NCI-H146 treated with DMSO at 0.1 percent for 48 hours (cell line): ENCODE data around the gene TMC7.

Experiments
- DNase-seq: peaks from one replicate; lab custom pipeline; 2025; ENCODE audit not compliant: unreplicated experiment; lab: John Stamatoyannopoulos, UW

TMC7 gene

DNA sequence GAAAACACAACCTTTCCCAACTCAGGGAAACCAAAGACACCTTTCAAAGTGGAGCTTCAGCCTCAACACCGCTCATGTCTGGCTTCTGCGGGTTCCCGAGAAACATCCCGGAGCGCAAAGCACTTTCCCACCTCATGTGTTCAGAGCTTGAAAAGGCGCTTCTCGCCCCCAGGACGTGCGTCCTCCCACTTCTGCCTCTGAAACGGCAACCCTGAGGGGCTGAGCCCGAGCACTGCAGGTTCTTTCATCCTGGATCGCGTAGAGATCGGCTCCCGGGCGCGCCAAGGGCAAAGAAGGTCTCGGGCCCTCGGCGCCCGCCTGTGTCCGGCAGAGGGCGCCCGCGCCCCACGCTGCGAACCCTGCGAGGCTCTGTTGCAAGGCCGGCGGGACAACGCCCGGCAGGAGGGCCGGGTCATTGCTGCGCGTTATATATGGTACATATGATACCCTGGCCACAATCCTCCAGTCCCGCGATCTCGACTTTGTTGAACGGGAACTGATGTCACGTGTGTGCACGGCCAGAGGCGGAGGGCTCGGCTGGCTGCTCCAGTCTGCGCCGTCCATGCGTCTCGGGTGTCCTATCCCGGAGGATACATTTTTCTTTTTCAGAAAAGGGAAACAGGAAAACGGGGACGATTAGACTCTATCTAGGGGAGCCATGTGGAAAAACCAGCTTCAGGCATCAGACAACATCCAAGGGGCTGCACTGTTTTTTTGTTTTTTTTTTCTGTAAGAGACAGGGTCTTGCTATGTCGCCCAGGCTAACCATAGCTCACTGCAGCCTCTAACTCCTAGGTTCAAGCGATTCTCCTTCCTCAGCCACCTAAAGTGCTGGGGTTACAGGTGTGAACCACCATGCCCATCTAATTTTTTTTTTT is 102.8 kb downstream of the TMC7 start:
- DNase-seq, result peak; percentile 96

DNA sequence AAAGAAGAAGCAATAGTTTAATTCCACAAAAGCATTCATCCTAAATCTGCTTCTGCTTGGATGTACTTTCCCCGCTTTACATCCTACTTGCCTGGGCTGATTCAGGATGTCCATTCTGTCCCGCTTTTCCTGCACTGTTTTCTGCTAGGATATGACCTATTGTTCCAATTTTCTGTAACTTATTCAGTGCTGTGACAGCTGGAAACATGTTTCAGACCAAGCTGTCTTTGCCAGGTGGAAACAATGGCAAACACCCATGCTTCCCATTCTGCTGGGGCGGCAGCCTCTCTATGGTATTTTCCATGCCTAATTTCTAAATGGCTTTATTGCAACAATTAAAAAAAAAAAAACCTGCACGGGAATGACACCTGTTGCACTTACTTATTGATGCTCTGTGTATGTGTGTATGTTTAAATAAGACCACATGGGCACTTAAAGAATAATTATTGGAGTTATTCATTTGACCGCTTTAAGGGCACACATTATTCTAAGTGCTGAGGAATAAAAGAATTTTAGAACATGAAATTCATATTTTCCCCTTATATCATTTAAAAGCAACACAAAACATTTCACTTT is 104.7 kb downstream of the TMC7 start:
- DNase-seq, result peak; percentile 19

DNA sequence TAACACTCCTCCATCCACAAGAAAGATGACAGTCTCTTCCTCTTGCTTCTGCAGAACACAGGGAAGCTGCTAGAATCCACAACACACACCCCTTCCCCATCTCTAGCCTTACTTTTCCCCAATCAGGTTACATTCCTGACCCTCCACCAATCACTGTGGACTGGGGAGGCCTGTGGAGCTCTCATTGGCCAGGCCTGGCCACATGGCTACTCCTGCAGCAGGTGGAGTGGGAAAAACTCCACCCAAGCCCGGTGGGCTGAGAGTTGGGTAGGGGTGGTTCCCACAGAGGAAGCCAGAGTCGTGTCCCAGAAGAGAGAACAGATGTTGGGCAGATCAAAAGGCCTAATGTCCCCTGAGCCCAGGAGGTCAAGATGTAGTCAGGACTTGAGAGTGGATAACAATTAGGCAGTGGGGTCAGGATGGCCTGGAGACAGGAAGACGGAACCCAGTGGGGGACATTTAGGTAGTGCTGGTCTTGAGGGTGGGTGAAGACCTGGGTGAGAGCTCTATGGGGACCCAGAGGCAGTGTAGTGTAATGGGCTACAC is 105.7 kb downstream of the TMC7 start:
- DNase-seq, result no peak

DNA sequence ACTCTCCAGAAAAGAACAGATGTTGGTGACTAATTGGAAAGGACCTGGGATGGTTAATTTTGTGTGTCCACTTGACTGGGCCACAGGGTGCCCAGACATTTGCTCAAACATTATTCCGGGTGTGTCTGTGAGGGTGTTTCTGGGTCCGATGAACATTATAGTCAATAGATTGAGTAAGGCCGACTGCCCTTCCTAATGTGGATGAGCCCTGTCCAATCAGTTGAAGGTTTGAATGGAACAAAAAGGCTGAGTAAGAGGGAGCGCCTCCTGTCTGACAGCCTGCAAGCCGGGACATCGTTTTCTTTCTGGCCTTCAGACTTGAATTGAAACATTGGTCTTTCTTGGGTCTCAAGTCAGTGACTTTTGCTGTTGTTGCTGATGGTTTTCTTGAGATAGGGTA is 107.2 kb downstream of the TMC7 start:
- no peak for DNase-seq

DNA sequence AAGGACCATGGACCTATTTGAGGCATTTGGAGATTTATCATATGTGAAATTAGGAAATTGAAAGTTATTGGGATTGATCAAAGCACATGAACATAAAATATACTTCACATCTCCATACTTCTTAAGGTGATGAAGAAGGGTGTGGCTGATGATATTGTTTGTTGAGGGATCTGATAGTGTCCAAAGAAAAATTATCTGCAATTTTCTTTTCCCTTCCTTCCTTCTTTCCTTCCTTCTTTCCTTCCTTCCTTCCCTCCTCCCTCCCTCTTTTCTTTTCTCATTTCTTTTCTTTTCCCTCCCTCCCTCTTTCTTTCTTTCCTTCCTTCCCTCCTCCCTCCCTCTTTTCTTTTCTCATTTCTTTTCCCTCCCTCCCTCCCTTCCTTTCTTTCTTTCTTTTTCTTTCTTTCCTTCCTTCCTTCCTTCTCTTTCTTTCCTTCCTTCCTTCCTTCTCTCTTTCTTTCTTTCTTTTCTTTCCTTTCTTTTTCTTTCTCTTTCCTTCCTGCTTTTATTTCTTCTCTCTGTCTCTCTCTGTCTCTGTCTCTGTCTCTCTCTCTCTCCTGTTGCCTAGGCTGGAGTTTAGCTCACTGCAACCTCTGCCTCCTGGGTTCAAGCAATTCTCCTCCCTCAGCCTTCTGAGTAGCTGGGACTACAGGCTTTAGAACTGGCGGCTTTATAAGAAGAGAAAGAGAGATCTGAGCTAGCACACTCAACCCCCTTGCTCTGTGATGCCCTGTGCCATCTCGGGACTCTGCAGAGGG is 109.1 kb downstream of the TMC7 start:
- no peak for DNase-seq

DNA sequence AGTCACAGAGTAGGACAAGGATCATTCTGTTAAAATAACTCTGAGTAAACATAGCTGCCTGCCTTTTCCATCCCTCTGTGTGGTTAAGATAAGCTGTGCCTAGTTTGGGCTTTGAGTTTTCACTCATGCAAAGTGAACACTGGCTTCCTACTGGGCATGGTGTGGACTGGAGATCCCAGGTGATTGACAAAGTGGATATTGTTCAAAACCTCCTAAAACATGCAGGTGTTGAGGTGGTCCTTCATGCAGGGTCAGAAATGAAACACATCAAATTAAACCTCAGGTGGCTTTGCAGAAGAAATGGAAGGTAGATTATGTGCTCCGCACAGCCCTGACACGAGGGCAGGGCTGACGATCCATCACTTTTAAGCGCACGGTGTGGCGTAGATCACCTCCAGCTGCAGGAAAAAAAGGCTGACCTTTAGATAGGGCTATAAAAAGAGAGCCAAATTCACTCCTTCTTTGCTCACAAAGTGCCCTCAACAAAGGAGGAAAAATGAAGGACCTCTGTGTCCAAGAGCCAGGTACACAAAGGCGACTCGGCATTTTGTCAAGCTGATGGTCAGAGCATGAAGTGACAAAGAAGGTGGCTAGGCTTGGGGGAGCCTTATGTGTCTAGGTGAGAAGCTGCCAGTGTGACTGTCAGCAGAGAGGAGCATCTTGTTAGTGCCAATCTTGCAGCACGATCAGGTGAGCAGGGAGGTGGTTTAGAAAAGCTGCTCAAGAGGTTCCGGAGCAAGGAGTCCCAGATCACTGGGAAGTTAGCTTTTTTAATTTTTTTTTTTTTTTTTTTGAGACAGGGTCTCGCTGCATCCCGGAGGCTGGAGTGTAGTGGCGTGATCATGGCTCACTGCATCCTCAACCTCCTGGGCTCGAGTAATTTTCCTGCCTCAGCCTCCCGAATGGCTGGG is 110.2 kb downstream of the TMC7 start:
- peak; percentile 36 for DNase-seq

DNA sequence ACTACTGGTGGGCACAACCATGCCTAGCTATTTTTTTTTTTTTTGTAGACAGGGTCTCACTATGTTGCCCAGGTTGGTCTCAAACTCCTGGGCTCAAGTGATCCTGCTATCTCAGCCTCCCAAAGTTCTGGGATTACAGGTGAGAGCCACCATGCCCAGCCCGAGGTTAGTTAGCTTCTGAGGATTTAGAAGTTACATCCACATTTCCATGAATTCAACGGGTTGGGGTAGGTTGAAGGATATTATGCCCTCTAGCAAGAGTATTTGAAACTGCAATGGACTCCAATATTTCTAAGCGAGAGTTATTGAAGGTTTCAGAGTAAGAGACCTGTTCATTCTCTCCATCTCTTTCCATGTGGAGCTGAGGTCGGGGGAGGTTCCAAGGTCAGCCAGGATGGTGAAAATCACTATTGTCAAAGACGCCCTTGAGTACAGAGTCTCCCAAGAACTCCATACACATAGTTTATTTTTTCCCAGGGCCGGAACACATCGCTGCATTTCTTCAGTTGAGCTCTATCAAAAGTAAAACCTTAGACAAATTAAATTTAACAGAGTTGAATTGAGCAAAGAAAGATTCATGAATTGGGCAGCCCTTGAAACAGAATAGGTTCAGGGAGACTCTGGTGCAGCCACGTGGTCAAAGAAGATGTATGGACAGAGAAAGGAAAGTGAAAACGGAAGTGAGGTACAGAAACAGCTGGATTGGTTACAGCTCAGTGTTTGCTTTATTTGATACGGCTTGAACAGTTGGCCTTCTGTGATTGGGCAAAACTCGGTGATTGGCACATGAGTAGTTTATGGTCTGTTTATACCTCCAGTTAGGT is 111.0 kb downstream of the TMC7 start:
- no peak for DNase-seq

DNA sequence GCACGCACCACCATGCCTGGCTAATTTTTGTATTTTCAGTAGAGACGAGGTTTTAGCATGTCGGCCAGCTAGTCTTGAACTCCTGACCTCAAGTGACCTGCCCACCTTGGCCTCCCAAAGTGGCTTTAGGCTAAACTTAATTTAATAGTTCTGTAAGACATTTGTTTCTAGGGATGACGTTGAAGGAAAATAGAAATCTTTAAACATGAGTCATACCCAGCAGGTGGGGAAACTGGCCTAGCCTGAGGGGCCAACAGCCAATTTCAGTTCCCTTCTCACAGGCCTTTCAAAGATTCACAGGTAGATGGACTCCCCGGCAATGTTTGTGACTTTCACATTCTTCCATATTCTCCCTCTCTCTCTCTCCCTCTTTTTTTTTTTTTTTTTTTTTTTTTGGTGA is 111.9 kb downstream of the TMC7 start:
- DNase-seq, result no peak

DNA sequence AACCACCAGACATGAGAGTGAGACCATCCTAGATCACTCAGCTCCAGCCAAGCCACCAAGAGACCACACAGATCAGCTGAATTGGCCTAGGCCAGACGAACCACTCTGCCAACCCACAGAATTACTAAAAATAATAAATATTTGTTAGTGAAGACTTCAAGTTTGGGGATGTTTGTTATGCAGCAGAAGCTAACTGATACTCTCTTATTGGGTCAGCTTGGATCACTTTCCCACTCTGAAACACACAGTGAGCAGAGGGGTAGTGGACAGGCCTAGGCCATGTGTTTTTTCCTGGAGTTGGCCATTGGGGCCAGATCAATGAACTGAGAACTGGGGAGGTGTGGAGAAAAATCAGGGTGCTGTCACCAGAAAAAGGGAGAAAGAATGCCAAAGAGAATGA is 114.4 kb downstream of the TMC7 start:
- no peak for DNase-seq

DNA sequence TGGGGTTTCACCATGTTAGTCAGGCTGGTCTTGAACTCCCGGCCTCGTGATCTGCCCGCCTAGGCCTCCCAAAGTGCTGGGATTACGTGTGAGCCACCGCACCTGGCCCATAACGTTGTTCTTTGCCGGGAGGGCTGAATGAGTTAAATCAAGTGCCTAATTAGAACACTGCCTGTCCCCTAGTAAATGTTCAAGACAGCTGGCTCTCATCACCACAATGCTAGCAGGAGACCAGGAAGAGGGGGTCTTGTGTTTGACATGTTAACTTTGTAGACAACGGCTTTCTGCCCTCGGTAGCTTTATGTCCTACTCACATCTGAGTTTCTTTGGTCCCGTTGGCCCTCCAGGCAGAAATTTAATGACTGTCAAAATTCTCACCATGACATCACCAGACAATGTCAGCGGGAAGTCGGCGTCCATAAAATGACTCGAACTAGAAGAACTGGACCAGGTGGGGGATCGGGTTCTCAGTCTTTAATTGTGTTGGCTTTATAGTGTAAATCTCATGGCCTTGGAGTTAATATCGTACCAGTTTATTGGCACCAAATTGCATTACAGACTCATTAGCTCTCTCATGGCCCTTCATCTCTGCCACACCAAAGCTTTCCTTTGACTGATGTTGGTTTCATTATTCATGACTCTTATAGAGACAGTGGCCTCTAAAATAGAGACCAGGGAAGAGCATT is 118.6 kb downstream of the TMC7 start:
- peak; percentile 97 for DNase-seq

DNA sequence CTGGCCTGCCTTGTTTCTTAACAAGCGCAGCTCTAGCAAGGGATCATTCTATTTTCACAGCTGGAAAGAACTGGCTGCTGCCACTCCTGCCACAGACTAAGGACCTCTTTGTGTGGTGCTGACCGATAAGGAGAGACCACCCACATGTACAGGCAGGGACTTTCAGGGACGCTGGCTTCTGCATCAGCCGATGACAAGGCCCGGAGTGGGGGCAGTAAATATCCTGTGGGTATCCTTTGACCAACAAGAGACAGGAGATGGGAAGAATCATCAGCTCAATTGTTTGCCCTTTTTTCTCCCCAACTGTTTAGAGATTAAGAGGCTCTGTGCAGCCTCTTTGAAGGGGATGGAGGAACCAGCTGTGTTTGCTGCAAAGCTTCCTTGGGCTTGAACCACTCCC is 120.9 kb downstream of the TMC7 start:
- DNase-seq, result no peak

DNA sequence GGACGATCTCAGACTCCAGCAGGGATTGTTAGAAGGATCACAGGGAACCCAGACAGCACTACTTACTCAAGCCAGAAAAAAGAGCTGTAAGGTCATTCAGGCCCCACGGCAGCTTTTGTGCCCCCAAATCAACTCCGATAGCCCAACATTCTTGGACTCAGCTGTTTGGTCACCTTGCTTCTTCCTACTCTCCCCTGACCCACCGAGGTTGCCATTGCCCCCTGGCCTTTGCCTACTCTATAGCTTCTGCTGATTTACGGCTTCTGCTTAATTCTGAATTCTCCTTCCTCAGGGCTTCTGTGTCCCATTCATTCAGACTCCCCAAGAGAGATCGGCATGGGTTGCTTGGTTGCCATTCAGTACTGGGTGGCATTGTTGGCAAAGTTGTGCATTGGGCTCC is 121.4 kb downstream of the TMC7 start:
- no peak for DNase-seq

DNA sequence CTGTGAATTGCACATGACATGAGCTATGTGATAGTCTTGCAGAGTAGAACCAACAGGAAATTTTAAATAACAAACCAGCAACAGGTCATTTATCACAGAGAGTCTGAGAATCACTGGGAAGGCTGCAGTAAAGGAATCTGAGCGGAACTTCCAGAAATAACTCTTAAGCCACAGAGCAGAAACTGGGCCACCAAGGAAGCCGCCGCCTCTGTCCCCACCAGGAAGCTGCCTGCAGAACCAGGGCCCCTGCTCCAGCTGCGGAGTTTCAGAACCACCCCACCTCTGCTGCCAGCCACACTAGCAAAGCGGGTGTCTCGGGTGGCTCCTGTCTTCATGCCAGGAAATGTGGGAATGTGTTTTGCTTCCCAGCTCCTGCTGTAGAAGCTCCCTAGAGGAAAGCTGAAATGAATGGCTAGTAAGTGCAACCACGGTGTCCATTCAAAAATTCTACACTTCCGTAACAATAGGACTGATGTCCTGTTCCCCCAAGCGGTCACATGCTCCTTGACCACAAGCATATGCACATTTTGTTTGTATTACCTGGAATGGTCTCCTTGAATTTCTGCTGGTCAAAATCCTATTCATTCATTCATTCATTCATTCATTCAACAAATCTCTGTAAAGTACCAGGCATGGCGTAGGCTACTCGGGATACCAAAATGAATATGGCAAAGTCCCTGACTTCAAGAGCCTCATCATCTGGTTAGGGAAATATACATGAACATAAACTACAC is 122.3 kb downstream of the TMC7 start:
- no peak for DNase-seq

DNA sequence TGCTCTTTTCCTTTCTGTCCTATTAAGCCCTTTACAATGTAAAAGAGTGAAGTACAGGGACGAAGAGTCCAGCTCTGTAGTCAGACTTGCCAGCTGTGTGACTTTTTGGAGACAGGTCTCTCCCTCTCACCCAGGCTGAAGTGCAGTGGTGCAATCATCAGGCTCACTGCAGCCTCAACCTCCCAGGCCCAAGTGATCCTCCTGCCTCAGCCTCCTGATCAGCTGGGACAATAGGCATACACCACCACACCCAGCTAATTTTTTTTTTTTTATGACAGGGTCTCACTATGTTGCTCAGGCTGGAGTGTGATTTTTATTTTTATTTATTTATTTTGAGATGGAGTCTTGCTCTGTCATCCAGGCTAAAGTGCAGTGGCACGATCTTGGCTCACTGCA is 122.9 kb downstream of the TMC7 start:
- DNase-seq, result no peak

DNA sequence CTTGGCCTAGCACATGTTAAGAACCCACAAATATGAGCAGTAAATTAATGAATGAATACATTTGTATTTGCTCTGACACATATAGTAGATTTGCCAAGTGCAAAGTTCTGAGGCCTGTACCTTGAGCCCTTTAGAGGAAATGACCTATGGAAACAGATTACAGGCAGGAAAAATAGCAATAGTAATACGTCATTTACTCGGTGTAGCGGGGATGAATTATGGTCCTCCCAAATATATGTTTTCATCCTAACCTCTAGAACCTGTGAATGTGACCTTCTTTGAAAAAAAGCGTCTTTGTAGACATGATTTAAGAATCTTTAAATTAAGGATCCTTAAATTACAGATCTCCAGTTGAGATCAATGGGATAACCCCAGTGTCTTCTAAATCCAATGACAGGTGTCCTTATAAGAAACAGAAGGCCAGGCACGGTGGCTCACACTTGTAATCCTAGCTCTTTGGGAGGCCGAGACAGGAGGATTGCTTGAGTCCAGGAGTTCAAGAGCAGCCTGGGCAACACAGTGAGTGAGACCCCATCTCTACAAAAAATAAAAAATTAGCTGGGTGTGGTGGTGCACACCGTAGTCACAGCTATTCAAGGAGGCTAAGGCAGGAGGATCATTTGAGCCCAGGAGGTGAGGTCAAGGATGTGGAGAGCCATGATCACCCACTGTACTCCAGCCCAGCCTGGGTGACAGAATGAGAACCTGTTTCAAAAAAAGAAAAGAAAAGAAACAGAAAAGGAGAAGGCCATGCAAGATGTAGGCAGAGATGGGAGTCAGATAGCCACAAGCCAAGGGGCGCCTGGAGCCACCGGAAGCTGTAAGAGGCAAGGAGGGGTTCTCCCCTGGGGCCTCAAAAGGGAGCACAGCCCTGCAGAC is 124.9 kb downstream of the TMC7 start:
- no peak for DNase-seq

DNA sequence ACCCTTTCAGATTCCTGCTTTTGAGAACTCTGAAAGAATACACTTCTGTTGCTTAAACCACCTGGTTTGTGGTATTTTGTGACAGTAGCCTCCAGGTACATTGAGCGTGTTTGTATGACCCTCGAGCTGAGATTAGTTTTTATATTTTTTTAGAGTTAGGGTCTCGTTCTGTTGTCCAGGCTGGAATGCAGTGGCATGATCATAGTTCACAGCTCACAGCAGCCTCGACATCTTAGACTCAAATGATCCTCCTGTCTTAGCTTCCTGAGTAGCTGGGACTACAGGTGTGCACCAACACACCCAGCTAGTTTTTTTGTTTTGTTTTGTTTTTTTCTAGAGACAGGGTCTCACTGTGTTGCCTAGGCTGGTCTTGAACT is 125.5 kb downstream of the TMC7 start:
- DNase-seq, result no peak

DNA sequence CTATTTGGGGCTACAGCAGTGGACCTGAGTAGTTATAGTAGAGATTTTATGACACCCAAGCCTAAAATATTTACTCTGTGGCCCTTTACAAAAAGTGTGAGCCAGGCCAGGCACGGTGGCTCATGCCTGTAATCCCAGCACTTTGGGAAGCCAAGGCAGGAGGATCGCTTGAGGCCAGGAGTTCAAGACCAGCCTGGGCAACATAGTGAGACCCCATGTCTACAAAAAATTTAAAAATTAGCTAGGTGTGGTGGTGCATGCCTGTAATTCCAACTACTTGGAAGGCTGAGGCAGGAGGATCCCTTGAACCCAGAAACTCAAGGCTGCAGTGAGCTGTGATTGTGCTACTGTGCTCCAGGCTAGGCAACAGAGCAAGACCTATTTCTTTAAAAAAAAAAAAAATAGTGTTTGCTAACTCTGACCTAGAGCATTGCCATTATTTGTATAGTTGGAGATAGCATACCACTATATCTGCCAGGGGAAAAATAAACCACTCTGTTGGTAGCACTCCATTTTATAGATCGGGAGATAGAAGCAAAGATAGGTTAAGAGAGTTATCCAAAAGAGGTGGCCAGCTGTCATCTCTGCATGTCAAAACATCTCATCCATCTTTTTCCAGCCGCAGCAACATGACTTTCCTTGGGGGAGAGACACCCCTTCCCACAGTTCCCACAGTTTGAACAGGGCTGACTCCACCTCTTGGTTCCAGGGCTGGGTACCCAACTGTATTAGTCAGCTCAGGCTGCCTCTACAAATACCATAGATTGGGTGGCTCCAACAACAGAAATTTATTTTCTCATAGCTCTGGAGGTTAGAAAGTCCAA is 127.0 kb downstream of the TMC7 start:
- no peak for DNase-seq
